Endothelial cell of umbilical vein (primary cell): ENCODE measurements around the gene SART1. TPM values are rescaled to one million over a fixed set of nuclear protein-coding genes. Genes with fewer than 3 reads are reported as not detected.

Experiments
- BruUV-seq: library from RNA; stranded (reverse); fragments of 400-500 nt; replicated peaks from 2 replicates; lab custom pipeline; 2021; lab: Mats Ljungman, UMichigan
- CTCF ChIA-PET: fragments of 300-600, 350-600 bp; sonication (Branson Sonifier 250); formaldehyde crosslinking; loops from one replicate; lab custom pipeline; 2021; ENCODE audit warnings: antibody characterized with exemption, inconsistent platforms; lab: Charles Lee
- POLR2A ChIA-PET: fragments of 300-600, 350-600 bp; sonication (Branson Sonifier 250); formaldehyde crosslinking; loops from one replicate; lab custom pipeline; 2021; ENCODE audit warnings: antibody characterized with exemption, inconsistent platforms; lab: Charles Lee
- DNase-seq: peaks from one replicate; pipeline ENCODE4 v3.0.0-alpha.2; 2011; ENCODE audit warnings: low read depth, low spot score
- FAIRE-seq: peaks from 2 replicates; lab custom pipeline; 2011; peaks lifted over from hg19 to GRCh38; lab: Jason Lieb, UNC
- H2AFZ ChIP-seq: 2 replicates; pipeline ENCODE4 v1.6.0; 2012; ENCODE audit warnings: low read depth, low read length, control low read depth, inconsistent platforms
- H3K27ac ChIP-seq: 2 replicates; pipeline ENCODE4 v1.5.1; 2011; ENCODE audit warnings: low read depth, mild to moderate bottlenecking, control low read depth, low read length, moderate library complexity; ENCODE audit not compliant: insufficient read depth
- H3K27me3 ChIP-seq, 2 experiments: 2 replicates each; pipeline versions ENCODE4 v1.6.0 to v1.6.1; 2011; ENCODE audit warnings: low read length in 2 of 2, mixed read lengths in 1 of 2; ENCODE audit not compliant: control insufficient read depth in 2 of 2, insufficient read depth in 2 of 2
- H3K36me3 ChIP-seq, 2 experiments: 2 replicates in 1 of 2; 3 replicates in 1 of 2; pipeline ENCODE4 v1.5.1; 2011; ENCODE audit warnings: low read length in 2 of 2, mild to moderate bottlenecking in 1 of 2, moderate library complexity in 1 of 2; ENCODE audit not compliant: control insufficient read depth in 2 of 2, insufficient read depth in 2 of 2; ENCODE audit errors: extremely low read depth in 1 of 2
- H3K4me1 ChIP-seq: 3 replicates; pipeline ENCODE4 v1.5.1; 2011; ENCODE audit warnings: mild to moderate bottlenecking, low read length; ENCODE audit not compliant: control insufficient read depth, insufficient read depth; ENCODE audit errors: extremely low read depth
- H3K4me2 ChIP-seq: 2 replicates; pipeline ENCODE4 v1.6.1; 2011; ENCODE audit warnings: low read length, control low read depth, mixed read lengths; ENCODE audit not compliant: insufficient read depth
- H3K4me3 ChIP-seq, 3 experiments: fragments of 200-600 bp in 1 of 3; sonication (generic), shearing (Covaris generic) in 1 of 3; replicated peaks in 1 of 3; 2 replicates each; pipeline ENCODE4 v1.5.1; 2011 to 2016; ENCODE audit warnings: control low read depth in 3 of 3, low read length in 3 of 3, mild to moderate bottlenecking in 2 of 3, inconsistent platforms in 1 of 3, low read depth in 1 of 3, moderate library complexity in 1 of 3; ENCODE audit not compliant: insufficient read depth in 1 of 3
- H3K79me2 ChIP-seq: 2 replicates; pipeline ENCODE4 v1.6.0; 2012; ENCODE audit warnings: low read length, inconsistent platforms; ENCODE audit not compliant: control insufficient read depth, insufficient read depth
- H3K9ac ChIP-seq: replicated peaks from 2 replicates; pipeline ENCODE3; 2011; ENCODE audit warnings: low read length, control low read depth; ENCODE audit not compliant: insufficient read depth; ENCODE audit errors: extremely low read depth
- H3K9me1 ChIP-seq: replicated peaks from 3 replicates; pipeline ENCODE4 v1.6.0; 2011; ENCODE audit warnings: mild to moderate bottlenecking, low read length; ENCODE audit not compliant: control insufficient read depth, insufficient read depth; ENCODE audit errors: extremely low read depth
- H3K9me3 ChIP-seq: replicated peaks from 2 replicates; pipeline ENCODE4 v1.5.1; 2012; ENCODE audit warnings: low read length, inconsistent platforms; ENCODE audit not compliant: control insufficient read depth, insufficient read depth
- H4K20me1 ChIP-seq: replicated peaks from 2 replicates; pipeline ENCODE3; 2011; ENCODE audit warnings: mild to moderate bottlenecking, low read length; ENCODE audit not compliant: control insufficient read depth, insufficient read depth; ENCODE audit errors: extremely low read depth
- CTCF ChIP-seq, 2 donors: IDR thresholded peaks; 1 replicate in 1 of 2; 2 replicates in 1 of 2; pipeline ENCODE4 v1.5.1; 2011; ENCODE audit warnings: low read length in 2 of 2, mild to moderate bottlenecking in 2 of 2, moderate library complexity in 2 of 2, control low read depth in 1 of 2, inconsistent platforms in 1 of 2, low read depth in 1 of 2; ENCODE audit not compliant: insufficient read depth in 1 of 2; ENCODE audit errors: extremely low read depth in 1 of 2
- EZH2 ChIP-seq: IDR thresholded peaks from 2 replicates; pipeline ENCODE4 v1.6.1; 2012; ENCODE audit warnings: borderline replicate concordance, low read depth, mild to moderate bottlenecking, moderate library complexity, low read length, inconsistent platforms; ENCODE audit not compliant: severe bottlenecking
- FOS ChIP-seq: IDR thresholded peaks from 2 replicates; pipeline ENCODE4 v1.6.1; 2011; ENCODE audit warnings: mild to moderate bottlenecking, low read length, moderate library complexity, borderline replicate concordance; ENCODE audit not compliant: insufficient read depth
- GATA2 ChIP-seq: IDR thresholded peaks from 2 replicates; pipeline ENCODE4 v1.7.0; 2011; ENCODE audit warnings: low read depth, mild to moderate bottlenecking, moderate library complexity, mixed read lengths, low read length; ENCODE audit not compliant: insufficient read length, insufficient read depth
- JUN ChIP-seq: IDR thresholded peaks from 2 replicates; pipeline ENCODE4 v1.6.1; 2011; ENCODE audit warnings: borderline replicate concordance, low read depth; ENCODE audit not compliant: insufficient read length, insufficient read depth
- MAX ChIP-seq: IDR thresholded peaks from 2 replicates; pipeline ENCODE4 v1.6.1; 2011; ENCODE audit not compliant: insufficient read depth, insufficient read length
- MYC ChIP-seq: IDR thresholded peaks from one replicate; pipeline ENCODE4 v1.6.1; 2011; ENCODE audit warnings: mild to moderate bottlenecking, low read depth, low read length
- POLR2A ChIP-seq: IDR thresholded peaks from 2 replicates; pipeline ENCODE4 v1.6.1; 2012; ENCODE audit warnings: low read depth, mild to moderate bottlenecking, control low read depth, low read length
- POLR2AphosphoS5 ChIP-seq: IDR thresholded peaks from 2 replicates; pipeline ENCODE4 v1.6.1; 2012; ENCODE audit warnings: low read depth, mild to moderate bottlenecking, control low read depth, low read length, moderate library complexity; ENCODE audit not compliant: insufficient read depth
- dilution Hi-C: fragments of 300-500 bp; cut with MboI; formaldehyde crosslinking; loops from one replicate; pipeline ENCODE4 v1.15.0; 2019; ENCODE audit warnings: low sequenced_read_pairs; ENCODE audit not compliant: extremely low pct_ligation_motif_present
- intact Hi-C: fragments of 100-400 bp; cut with micrococcal nuclease; formaldehyde crosslinking; loops from one replicate; pipeline ENCODE4 v1.10.0; 2022
- polyA plus RNA-seq, 4 experiments: library from polyadenylated mRNA; depleted of rRNA in 3 of 4; stranded (reverse) in 3 of 4; unstranded in 1 of 4; fragments of >200 nt; gene quantifications; 2 replicates each; pipeline versions ENCODE4 v1.2.1 to v1.2.3, GENCODE V29; 2011 to 2012; ENCODE audit warnings: missing spikeins in 1 of 4
- total RNA-seq: library from RNA; stranded (reverse); gene quantifications from 2 replicates; pipeline ENCODE4 v1.2.3, GENCODE V29; 2021

SART1 gene
- total and polyA plus RNA-seq, 2 donors (not counting 3 experiments of a cell fraction or from before 2014, with no cell fraction given) = 21.8 to 62.7 TPM

- no peaks in the 10 kb centered on the region for H3K4me1 ChIP-seq
- H3K27ac ChIP-seq = no peak overlapping the region
- H2AFZ ChIP-seq = no peak overlapping the region
- H3K79me2 ChIP-seq = no peaks in the 10 kb centered on the region
- ChIA-PET CTCF (interaction anchor here (0.9 to 5.7 kb wide), 8 partner anchors 9 to 354 kb away, joined by 3 to 115 read pairs (median 11); partner anchors contain the start of genes CCDC85B, FIBP and SIPA1), POLR2A (no interaction called here)
- no peak overlapping the region for H3K4me2 ChIP-seq
- intact Hi-C loops = no loop called here
- H3K9me3 ChIP-seq = no peaks in the 10 kb centered on the region
- dilution Hi-C loops = no loop called here
- no peaks in the 10 kb centered on the region for H4K20me1 ChIP-seq
- H3K36me3 ChIP-seq = peaks cover 2 to 4% of the 10 kb centered on the region in 2 experiments
- H3K9ac ChIP-seq = no peak overlapping the region
- no peak for FAIRE-seq
- TF ChIP-seq POLR2AphosphoS5 (no peak), EZH2 (no peak), JUN (no peak), POLR2A (no peak), CTCF (IDR thresholded peaks at IDR 0.05; ENCODE audit: extremely low read depth in 1 of 2, insufficient read depth in 1 of 2, low read depth in 1 of 2, low read length in 2 of 2) (no peak)
- DNase-seq = no peak
- BruUV-seq = no TSS peak
- no peaks in the 10 kb centered on the region for H3K27me3 ChIP-seq
- H3K9me1 ChIP-seq = no peaks in the 10 kb centered on the region
- H3K4me3 ChIP-seq = no peak overlapping the region
Measured at GRCh38 chr11:65992056-65992455, 30.5 kb downstream of the SART1 start.

- no TSS peak for BruUV-seq
- Histone ChIP-seq H4K20me1 (no peaks in the 10 kb centered on the region), H3K4me2 (no peak overlapping the region), H3K9ac (no peak overlapping the region), H2AFZ (no peak overlapping the region), H3K4me1 (peaks cover 3% of the 10 kb centered on the region), H3K27ac (no peak overlapping the region), H3K27me3 (no peaks in the 10 kb centered on the region), H3K9me1 (no peaks in the 10 kb centered on the region), H3K4me3 (no peak overlapping the region), H3K36me3 (peaks cover 18 to 23% of the 10 kb centered on the region in 2 experiments), H3K79me2 (peaks cover 23% of the 10 kb centered on the region), H3K9me3 (no peaks in the 10 kb centered on the region)
- dilution Hi-C loops (no loop called here), intact Hi-C loops (no loop called here)
- no peak for TF ChIP-seq JUN
- no peak for TF ChIP-seq GATA2
- no peak for TF ChIP-seq FOS
- no peak for TF ChIP-seq POLR2A
- no peak for TF ChIP-seq MYC
- no peak for TF ChIP-seq MAX
- POLR2A ChIA-PET = no interaction called here
- CTCF ChIA-PET = interaction anchor here (1.0 to 1.2 kb wide), 2 partner anchors 47 to 217 kb away, joined by 3 to 5 read pairs; no protein-coding TSS in a partner anchor
- FAIRE-seq (no peak), DNase-seq (no peak)
Measured at GRCh38 chr11:65997286-65997685, 35.8 kb downstream of the SART1 start.
